SK-N-SH (cell line): ENCODE data around the gene P2RY6. TPM values are rescaled to one million over a fixed set of nuclear protein-coding genes. Genes with fewer than 3 reads are reported as not detected.

Source experiments
- polyA plus RNA-seq, 3 experiments: library from polyadenylated mRNA; depleted of rRNA; stranded (reverse); fragments of >200 nt; gene quantifications; 2 replicates each; pipeline ENCODE4 v1.2.3, GENCODE V29; 2012

P2RY6 gene
- polyA plus RNA-seq, 1 of the 3 experiments (the other 2 are of a cell fraction): 0.15 TPM

Other genes starting within 250 kb of the P2RY6 start
- gene FCHSD2, start 130.0 kb upstream of the P2RY6 start, polyA plus RNA-seq (2012; rRNA removed): 10.4 and 12.7 TPM in 2 replicates
- 0.12 and 0.13 TPM in 2 replicates for gene P2RY2, start 54.1 kb upstream of the P2RY6 start, polyA plus RNA-seq (2012; rRNA removed)
- gene ARHGEF17, start 35.9 kb downstream of the P2RY6 start, polyA plus RNA-seq (2012; rRNA removed): 45.9 and 48.4 TPM in 2 replicates
- gene RELT, start 104.1 kb downstream of the P2RY6 start, polyA plus RNA-seq (2012; rRNA removed): 4.3 and 5.5 TPM in 2 replicates